SJCRH30 (cell line): ENCODE data around the gene SMIM15. TPM values are rescaled to one million over a fixed set of nuclear protein-coding genes. Genes with fewer than 3 reads are reported as not detected.
"Not testable (repeated sequence)": the region's sequence is repeated elsewhere in the genome, so short reads cannot be mapped to it uniquely, and the experiment has no call there.

Experiments
- DNase-seq, 2 experiments: peaks; one replicate each; pipeline ENCODE4 v3.0.0-alpha.2; 2015 to 2020
- H3K27ac ChIP-seq: fragments of 250-450 bp; sonication (Bioruptor Pico); 2 replicates; pipeline ENCODE4 v1.5.1; 2020; ENCODE audit warnings: mild to moderate bottlenecking, moderate library complexity
- H3K27me3 ChIP-seq: fragments of 250-450 bp; sonication (Bioruptor Pico); 2 replicates; pipeline ENCODE4 v1.5.1; 2020; ENCODE audit warnings: mild to moderate bottlenecking, moderate library complexity
- H3K36me3 ChIP-seq: fragments of 250-450 bp; sonication (Bioruptor Pico); 2 replicates; pipeline ENCODE4 v1.5.1; 2020; ENCODE audit warnings: mild to moderate bottlenecking, moderate library complexity
- H3K4me1 ChIP-seq: fragments of 250-450 bp; sonication (Bioruptor Pico); 2 replicates; pipeline ENCODE4 v1.5.1; 2020; ENCODE audit warnings: mild to moderate bottlenecking, moderate library complexity
- H3K4me3 ChIP-seq: fragments of 250-450 bp; sonication (Bioruptor Pico); 2 replicates; pipeline ENCODE4 v1.5.1; 2020; ENCODE audit warnings: mild to moderate bottlenecking, moderate library complexity
- H3K9me3 ChIP-seq: fragments of 250-450 bp; sonication (Bioruptor Pico); replicated peaks from 2 replicates; pipeline ENCODE4 v1.5.1; 2020; ENCODE audit warnings: mild to moderate bottlenecking, moderate library complexity
- total RNA-seq: library from RNA; depleted of rRNA; stranded (reverse); fragments of >200 nt; shearing (Covaris generic); gene quantifications from 2 replicates; pipeline ENCODE4 v1.2.3, GENCODE V29; 2014; rRNA removed

Gene SMIM15
- total RNA-seq: 50.8 and 60.5 TPM in 2 replicates

- 0 out of 2 replicates have a peak, but pooled peaks cover 2% of the 10 kb centered on the region for H3K4me1 ChIP-seq
- peak within 1 kb of the TSS; percentile 75 for H3K4me3 ChIP-seq
- H3K27ac ChIP-seq: peak within 1 kb of the TSS; percentile 88
- peak; percentile 95 to 96 for DNase-seq
- H3K9me3 ChIP-seq: no peaks in the 10 kb centered on the region
- H3K27me3 ChIP-seq: no peaks in the 10 kb centered on the region
- peaks cover 31% of the 10 kb centered on the region for H3K36me3 ChIP-seq
These were observed at the start of gene SMIM15 for GRCh38 chr5:61162010-61162831. SMIM15 (minus strand) TSS chr5:61162468; CDS start chr5:61160171, 2,297 bp downstream.

GRCh38 chr5:61207884-61208283 lies 45.6 kb upstream of the SMIM15 start:
- Histone ChIP-seq H3K27ac (no peak overlapping the region), H3K4me3 (no peak overlapping the region), H3K9me3 (peaks cover 2% of the 10 kb centered on the region; the same call in 1 of the 2 replicates), H3K36me3 (no peaks in the 10 kb centered on the region), H3K27me3 (no peaks in the 10 kb centered on the region), H3K4me1 (no peaks in the 10 kb centered on the region)
- DNase-seq: no peak

GRCh38 chr5:61205013-61205412 lies 42.7 kb upstream of the SMIM15 start:
- H3K9me3 ChIP-seq: peaks cover 2% of the 10 kb centered on the region; the same call in 1 of the 2 replicates
- DNase-seq: no peak
- no peak overlapping the region for H3K4me3 ChIP-seq

DNA sequence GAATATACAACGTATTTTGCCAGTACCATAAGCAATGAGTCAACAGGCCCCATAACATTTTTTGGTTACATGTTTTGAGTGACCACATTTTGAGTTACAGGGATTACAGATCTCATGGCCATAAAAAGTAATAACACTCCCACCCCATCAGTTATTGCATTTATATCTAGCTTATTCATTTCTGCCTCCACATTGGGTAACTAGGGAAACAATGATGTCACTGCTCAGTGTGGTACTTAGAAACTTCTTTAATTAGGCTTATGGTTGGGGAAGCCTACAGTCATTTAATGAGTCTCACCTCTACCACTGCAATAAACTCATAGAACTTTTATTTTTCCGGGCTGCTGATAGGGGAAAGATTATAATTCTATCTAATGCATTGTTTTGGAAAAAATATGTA lies 39.9 kb upstream of the SMIM15 start:
- Histone ChIP-seq H3K9me3 (no peaks in the 10 kb centered on the region), H3K4me1 (peaks cover 11% of the 10 kb centered on the region), H3K27me3 (no peaks in the 10 kb centered on the region), H3K27ac (no peak overlapping the region), H3K36me3 (no peaks in the 10 kb centered on the region), H3K4me3 (no peak overlapping the region)
- no peak for DNase-seq

More at GRCh38 chr5:61205013-61205412, 42.7 kb upstream of the SMIM15 start:
- no peaks in the 10 kb centered on the region for H3K27me3 ChIP-seq
- peaks cover 10% of the 10 kb centered on the region for H3K4me1 ChIP-seq
- no peak overlapping the region for H3K27ac ChIP-seq
- H3K36me3 ChIP-seq: no peaks in the 10 kb centered on the region

GRCh38 chr5:61200582-61201155 lies 38.4 kb upstream of the SMIM15 start:
- H3K36me3 ChIP-seq: no peaks in the 10 kb centered on the region
- H3K4me3 ChIP-seq: peak overlapping the region; percentile 31
- peaks cover 11% of the 10 kb centered on the region for H3K4me1 ChIP-seq
- peak; percentile 86 to 87 for DNase-seq
- peak overlapping the region; percentile 44 for H3K27ac ChIP-seq
- H3K27me3 ChIP-seq: no peaks in the 10 kb centered on the region
- no peaks in the 10 kb centered on the region for H3K9me3 ChIP-seq

- no peak for DNase-seq
These were observed 36.3 kb upstream of the SMIM15 start for GRCh38 chr5:61198606-61199005.

DNA sequence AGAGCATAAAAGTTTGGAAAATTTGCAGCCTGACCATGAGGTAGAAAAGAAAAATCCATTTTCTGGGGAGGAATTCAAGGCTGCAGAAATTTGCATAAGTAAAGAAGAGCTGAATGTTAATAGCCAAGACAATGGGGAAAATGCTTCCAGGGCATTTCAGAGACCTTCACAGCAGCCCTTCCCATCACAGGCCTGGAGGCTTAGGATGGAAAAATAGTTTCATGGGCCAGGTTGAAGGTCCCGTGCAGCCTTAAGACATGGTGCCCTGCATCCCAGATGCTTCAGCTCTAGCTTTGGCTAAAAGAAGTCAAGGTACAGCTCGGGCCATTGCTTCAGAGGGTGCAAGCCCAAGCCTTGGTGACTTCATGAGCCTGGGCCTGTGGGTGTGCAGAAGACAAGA lies 25.6 kb upstream of the SMIM15 start:
- not testable (repeated sequence) for H3K27ac ChIP-seq, H3K36me3 ChIP-seq, H3K4me1 ChIP-seq, DNase-seq, H3K27me3 ChIP-seq, H3K4me3 ChIP-seq, H3K9me3 ChIP-seq

More at GRCh38 chr5:61198606-61199005, 36.3 kb upstream of the SMIM15 start:
- H3K4me3 ChIP-seq: no peak overlapping the region
- no peak overlapping the region for H3K27ac ChIP-seq
- H3K9me3 ChIP-seq: no peaks in the 10 kb centered on the region
- H3K4me1 ChIP-seq: peaks cover 11% of the 10 kb centered on the region
- no peaks in the 10 kb centered on the region for H3K27me3 ChIP-seq
- H3K36me3 ChIP-seq: no peaks in the 10 kb centered on the region

DNA sequence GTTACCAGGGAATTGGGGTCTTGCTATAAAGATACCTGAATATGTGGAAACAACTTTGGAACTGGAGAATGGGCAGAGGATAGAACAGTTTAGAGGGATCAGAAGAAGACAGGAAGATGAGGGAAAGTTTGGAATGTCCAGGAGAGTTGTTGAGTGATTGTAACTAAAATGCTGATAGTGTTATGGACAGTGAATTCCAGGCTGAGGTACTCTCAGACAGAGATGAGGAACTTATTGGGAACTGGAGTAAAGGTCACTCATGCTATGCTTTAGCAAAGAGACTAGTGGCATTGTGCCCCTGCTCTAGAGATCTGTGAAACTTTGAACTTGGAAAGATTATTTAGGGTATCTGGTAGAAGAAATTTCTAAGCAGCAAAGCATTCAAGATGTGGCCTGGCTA lies 25.1 kb upstream of the SMIM15 start:
- not testable (repeated sequence) for DNase-seq, H3K4me1 ChIP-seq, H3K27ac ChIP-seq, H3K9me3 ChIP-seq, H3K4me3 ChIP-seq, H3K27me3 ChIP-seq, H3K36me3 ChIP-seq

DNA sequence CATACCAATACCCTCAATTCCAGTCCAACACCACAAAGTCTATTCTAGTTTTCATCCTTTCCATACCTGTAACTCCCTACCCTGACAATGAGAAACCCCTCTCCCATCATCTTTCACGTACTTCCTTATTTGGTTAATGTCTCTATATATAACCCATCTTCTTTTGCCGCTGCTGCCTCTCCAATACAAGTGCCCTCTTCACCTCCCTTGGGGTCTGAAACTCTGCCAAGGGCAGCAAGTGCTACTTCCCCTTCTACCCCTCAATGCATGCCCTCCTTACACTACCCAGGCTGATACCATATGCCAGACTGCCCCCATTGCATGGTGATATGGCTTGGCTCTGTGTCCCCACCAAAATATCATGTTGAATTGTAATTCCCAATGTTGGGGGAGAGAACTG lies 24.4 kb upstream of the SMIM15 start:
- H3K4me3 ChIP-seq: no peak overlapping the region
- no peak overlapping the region for H3K27ac ChIP-seq
- no peaks in the 10 kb centered on the region for H3K4me1 ChIP-seq
- no peaks in the 10 kb centered on the region for H3K9me3 ChIP-seq
- no peak for DNase-seq
- no peaks in the 10 kb centered on the region for H3K27me3 ChIP-seq
- H3K36me3 ChIP-seq: no peaks in the 10 kb centered on the region

DNA sequence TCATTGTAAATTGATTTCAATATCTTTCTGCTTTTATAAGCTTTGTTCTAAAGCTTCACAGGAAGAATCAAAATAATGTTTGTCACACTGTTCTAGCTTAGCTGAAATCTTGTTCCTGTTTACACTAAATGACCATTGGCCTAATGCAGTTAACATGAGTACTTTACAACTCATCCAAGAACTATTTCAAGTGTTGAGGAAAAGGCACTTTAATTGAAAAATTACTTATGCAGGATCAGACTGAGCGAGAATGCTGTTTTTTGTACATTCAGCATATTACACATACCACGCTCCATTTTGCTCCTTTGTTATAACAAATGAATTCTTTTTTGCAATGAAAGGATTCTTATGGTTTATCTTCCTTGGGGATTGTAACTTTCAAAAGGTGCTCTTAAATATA lies 22.4 kb upstream of the SMIM15 start:
- H3K27me3 ChIP-seq: no peaks in the 10 kb centered on the region
- no peak for DNase-seq
- no peaks in the 10 kb centered on the region for H3K36me3 ChIP-seq
- no peaks in the 10 kb centered on the region for H3K4me1 ChIP-seq
- H3K27ac ChIP-seq: no peak overlapping the region
- H3K4me3 ChIP-seq: no peak overlapping the region
- no peaks in the 10 kb centered on the region; the same call in 1 of the 2 replicates for H3K9me3 ChIP-seq

- Histone ChIP-seq H3K9me3 (no peaks in the 10 kb centered on the region; the same call in 1 of the 2 replicates), H3K4me3 (no peak overlapping the region), H3K27me3 (no peaks in the 10 kb centered on the region), H3K27ac (no peak overlapping the region), H3K36me3 (no peaks in the 10 kb centered on the region), H3K4me1 (no peaks in the 10 kb centered on the region)
- no peak for DNase-seq
These were observed 21.3 kb upstream of the SMIM15 start for GRCh38 chr5:61183538-61183937.

- Histone ChIP-seq H3K27ac (no peak overlapping the region), H3K4me3 (no peak overlapping the region), H3K27me3 (no peaks in the 10 kb centered on the region), H3K36me3 (no peaks in the 10 kb centered on the region), H3K9me3 (no peaks in the 10 kb centered on the region; the same call in 1 of the 2 replicates), H3K4me1 (no peaks in the 10 kb centered on the region)
- DNase-seq: no peak
These were observed 20.2 kb upstream of the SMIM15 start for GRCh38 chr5:61182449-61182848.

DNA sequence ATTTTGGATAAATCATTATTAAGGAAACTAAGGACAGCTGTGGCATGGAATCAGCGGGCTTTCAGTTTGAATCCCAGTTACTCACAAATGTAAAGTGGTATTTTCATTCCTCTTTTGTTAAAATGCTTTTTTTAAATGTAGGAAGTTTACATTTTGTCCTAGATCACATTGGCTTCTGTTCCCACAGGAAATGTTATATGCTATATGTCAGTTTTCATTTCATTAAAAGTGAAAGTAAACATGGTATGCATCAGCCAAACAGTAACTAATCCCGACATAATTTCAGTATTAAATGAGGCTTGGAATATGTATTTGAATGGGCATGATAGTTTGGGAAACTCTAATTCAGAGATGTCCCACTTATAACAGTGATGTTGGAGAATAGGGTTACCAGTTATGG lies 18.6 kb upstream of the SMIM15 start:
- no peak overlapping the region for H3K4me3 ChIP-seq
- DNase-seq: no peak

GRCh38 chr5:61178702-61179101 lies 16.4 kb upstream of the SMIM15 start:
- no peaks in the 10 kb centered on the region; the same call in 1 of the 2 replicates for H3K9me3 ChIP-seq
- no peaks in the 10 kb centered on the region for H3K4me1 ChIP-seq
- H3K27ac ChIP-seq: no peak overlapping the region
- no peaks in the 10 kb centered on the region for H3K36me3 ChIP-seq
- no peak overlapping the region for H3K4me3 ChIP-seq
- no peak for DNase-seq
- no peaks in the 10 kb centered on the region for H3K27me3 ChIP-seq

More for the DNA sequence above, 18.6 kb upstream of the SMIM15 start:
- Histone ChIP-seq H3K27me3 (no peaks in the 10 kb centered on the region), H3K27ac (no peak overlapping the region), H3K4me1 (no peaks in the 10 kb centered on the region), H3K9me3 (no peaks in the 10 kb centered on the region; the same call in 1 of the 2 replicates), H3K36me3 (no peaks in the 10 kb centered on the region)

- no peak overlapping the region for H3K4me3 ChIP-seq
- no peak for DNase-seq
- H3K9me3 ChIP-seq: no peaks in the 10 kb centered on the region; the same call in 1 of the 2 replicates
- no peaks in the 10 kb centered on the region for H3K27me3 ChIP-seq
- H3K4me1 ChIP-seq: no peaks in the 10 kb centered on the region
- no peaks in the 10 kb centered on the region for H3K36me3 ChIP-seq
- H3K27ac ChIP-seq: no peak overlapping the region
These were observed 15.4 kb upstream of the SMIM15 start for GRCh38 chr5:61177716-61178115.
